ENCODE data around the gene ATP10B. TPM values are rescaled to one million over a fixed set of nuclear protein-coding genes. Genes with fewer than 3 reads are reported as not detected.

Gene ATP10B
- total RNA-seq, 4 donors from 2014 or later, result 116 to 298 (median 150) TPM

GRCh38 chr5:160787240-160787639 lies 64.8 kb downstream of the ATP10B start:
- intact Hi-C loops (cut with DNase I; ENCODE audit: low total_unique reads) (no loop called here), in situ Hi-C loops (cut with MboI; ENCODE audit: low pct_ligation_motif_present in 1 of 4, low pct_unique_long_range_greater_than_20kb in 1 of 4, low sequenced_read_pairs in 3 of 4) (loop anchor here in 2 of 4 donors (25.0 kb wide), 2 partner anchors 275 to 300 kb away; no protein-coding TSS in a partner anchor)
- Histone ChIP-seq H3K4me1 (peaks cover 4 to 16% (median 5%) of the 10 kb centered on the region in 4 donors), H3K9me3 (no peaks in the 10 kb centered on the region), H3K4me3 (no peak overlapping the region), H3K27me3 (no peaks in the 10 kb centered on the region), H3K27ac (peak overlapping the region in 3 of 4 donors; percentile 29 to 46 (median 45)), H3K36me3 (no peaks in the 10 kb centered on the region)
- WGBS, 2 donors (ENCODE audit: low coverage in 1 of 2), result 37 to 50% methylated on average over 4 of the region's 4 CpGs
- DNase-seq, result peak; percentile 81
- TF ChIP-seq POLR2A (IDR thresholded peaks at IDR 0.05) (no peak), POLR2AphosphoS5 (IDR thresholded peaks at IDR 0.05) (no peak), EP300 (IDR thresholded peaks at IDR 0.05; ENCODE audit: low read depth) (no peak)
- TF ChIP-seq, protein P1, sequence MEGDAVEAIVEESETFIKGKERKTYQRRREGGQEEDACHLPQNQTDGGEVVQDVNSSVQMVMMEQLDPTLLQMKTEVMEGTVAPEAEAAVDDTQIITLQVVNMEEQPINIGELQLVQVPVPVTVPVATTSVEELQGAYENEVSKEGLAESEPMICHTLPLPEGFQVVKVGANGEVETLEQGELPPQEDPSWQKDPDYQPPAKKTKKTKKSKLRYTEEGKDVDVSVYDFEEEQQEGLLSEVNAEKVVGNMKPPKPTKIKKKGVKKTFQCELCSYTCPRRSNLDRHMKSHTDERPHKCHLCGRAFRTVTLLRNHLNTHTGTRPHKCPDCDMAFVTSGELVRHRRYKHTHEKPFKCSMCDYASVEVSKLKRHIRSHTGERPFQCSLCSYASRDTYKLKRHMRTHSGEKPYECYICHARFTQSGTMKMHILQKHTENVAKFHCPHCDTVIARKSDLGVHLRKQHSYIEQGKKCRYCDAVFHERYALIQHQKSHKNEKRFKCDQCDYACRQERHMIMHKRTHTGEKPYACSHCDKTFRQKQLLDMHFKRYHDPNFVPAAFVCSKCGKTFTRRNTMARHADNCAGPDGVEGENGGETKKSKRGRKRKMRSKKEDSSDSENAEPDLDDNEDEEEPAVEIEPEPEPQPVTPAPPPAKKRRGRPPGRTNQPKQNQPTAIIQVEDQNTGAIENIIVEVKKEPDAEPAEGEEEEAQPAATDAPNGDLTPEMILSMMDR (IDR thresholded peaks at IDR 0.05), result peak; percentile 46 to 89 (median 68)

DNA sequence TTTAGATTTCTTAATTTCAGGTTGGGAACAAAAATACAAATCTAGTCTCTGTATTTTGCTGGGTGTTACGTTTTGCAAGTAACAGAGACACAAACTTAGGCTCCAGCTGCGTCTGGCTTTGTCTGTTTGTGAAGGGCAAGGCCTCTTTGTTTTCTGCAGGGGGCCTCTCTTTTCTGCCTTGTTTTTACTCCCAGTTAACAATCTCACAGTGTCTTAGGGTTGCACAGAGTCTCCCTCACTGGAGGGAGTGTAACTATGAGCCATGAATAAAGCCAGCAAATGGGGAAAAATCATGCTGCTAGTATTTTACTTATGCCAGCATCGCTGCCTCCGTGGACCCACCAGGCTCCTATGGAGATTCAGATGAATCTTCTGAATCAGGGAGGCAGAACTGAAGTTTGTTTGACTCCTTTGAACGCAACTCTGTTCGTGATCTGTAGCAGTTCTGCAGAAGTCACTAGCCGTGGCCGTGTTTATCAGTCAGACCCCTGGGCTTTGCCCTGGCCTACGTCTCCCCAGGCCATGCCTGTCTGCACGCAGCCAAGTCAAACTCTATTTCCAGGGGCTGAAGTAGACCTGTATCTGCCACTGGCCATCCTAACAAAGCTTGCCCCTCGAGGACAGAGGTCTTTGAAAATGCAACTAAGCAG lies 77.2 kb downstream of the ATP10B start:
- intact Hi-C loops (cut with DNase I; ENCODE audit: low total_unique reads), result no loop called here
- Histone ChIP-seq H3K9me3 (no peaks in the 10 kb centered on the region), H3K27ac (no peak overlapping the region), H3K4me3 (no peak overlapping the region), H3K4me1 (peaks cover 3 to 6% (median 3%) of the 10 kb centered on the region in 4 donors), H3K36me3 (no peaks in the 10 kb centered on the region), H3K27me3 (no peaks in the 10 kb centered on the region)
- DNase-seq, result no peak
- in situ Hi-C loops (cut with MboI; ENCODE audit: low pct_ligation_motif_present in 1 of 4, low pct_unique_long_range_greater_than_20kb in 1 of 4, low sequenced_read_pairs in 3 of 4), result loop anchor here in 2 of 4 donors (25.0 kb wide), 2 partner anchors 262 to 287 kb away; no protein-coding TSS in a partner anchor
- WGBS, 2 donors (ENCODE audit: low coverage in 1 of 2), result 20 to 65% methylated on average over 3 to 11 of the region's 11 CpGs
- TF ChIP-seq EP300 (IDR thresholded peaks at IDR 0.05; ENCODE audit: low read depth) (no peak), POLR2AphosphoS5 (IDR thresholded peaks at IDR 0.05) (no peak), POLR2A (IDR thresholded peaks at IDR 0.05) (no peak)
- TF ChIP-seq, protein P1 (IDR thresholded peaks at IDR 0.05), result no peak

DNA sequence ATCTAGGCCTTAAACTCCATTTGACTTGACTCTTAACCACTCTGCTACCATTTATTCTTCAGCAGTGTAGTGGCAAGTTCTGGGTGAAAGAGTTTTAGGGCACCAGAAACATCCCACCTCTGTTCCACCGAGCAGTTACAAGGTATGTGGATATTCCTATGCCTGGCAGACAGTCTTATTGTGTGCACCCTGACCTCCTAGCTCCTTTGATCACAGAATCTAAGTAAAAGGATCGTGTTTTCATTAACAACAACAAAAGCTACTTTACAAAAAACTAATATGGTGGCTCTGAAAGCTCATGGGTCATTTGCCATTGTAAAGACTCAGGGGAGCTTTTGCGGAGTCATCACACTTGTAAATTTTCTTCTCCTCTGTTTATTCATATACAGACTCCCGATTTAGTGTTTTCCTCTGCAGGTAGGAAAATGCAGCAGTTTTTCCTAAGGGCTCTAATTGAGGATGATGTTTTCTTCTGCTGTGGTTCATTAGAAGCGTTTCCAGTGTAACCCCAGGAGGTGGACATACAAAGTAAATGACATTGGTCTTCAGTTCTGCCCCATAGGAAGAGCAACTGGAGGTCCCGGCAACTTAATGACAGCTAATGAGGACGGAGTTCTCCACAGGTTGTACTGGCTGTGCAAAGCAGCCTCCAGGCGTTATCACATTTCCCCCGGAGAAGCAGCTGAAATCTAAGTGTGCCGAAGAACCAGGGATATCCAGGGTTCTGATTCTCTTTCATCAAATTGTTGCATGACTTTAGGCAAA lies 78.2 kb downstream of the ATP10B start:
- no peak overlapping the region for H3K4me3 ChIP-seq
- intact Hi-C loops (cut with DNase I; ENCODE audit: low total_unique reads) (no loop called here), in situ Hi-C loops (cut with MboI; ENCODE audit: low pct_ligation_motif_present in 1 of 4, low pct_unique_long_range_greater_than_20kb in 1 of 4, low sequenced_read_pairs in 3 of 4) (no loop called here)
- no peaks in the 10 kb centered on the region for H3K27me3 ChIP-seq
- TF ChIP-seq POLR2A (IDR thresholded peaks at IDR 0.05) (no peak), POLR2AphosphoS5 (IDR thresholded peaks at IDR 0.05) (no peak), EP300 (IDR thresholded peaks at IDR 0.05; ENCODE audit: low read depth) (no peak)
- TF ChIP-seq, protein P1 (IDR thresholded peaks at IDR 0.05), result no peak
- no peaks in the 10 kb centered on the region for H3K36me3 ChIP-seq
- H3K27ac ChIP-seq, result no peak overlapping the region
- H3K4me1 ChIP-seq, result peaks cover 4 to 16% (median 6%) of the 10 kb centered on the region in 4 donors
- no peak for DNase-seq
- WGBS, 2 donors (ENCODE audit: low coverage in 1 of 2), result 79 to 81% methylated on average over 3 to 9 of the region's 10 CpGs
- H3K9me3 ChIP-seq, result no peaks in the 10 kb centered on the region

GRCh38 chr5:160772854-160773253 lies 79.2 kb downstream of the ATP10B start:
- H3K9me3 ChIP-seq, result no peaks in the 10 kb centered on the region
- peaks cover 4 to 21% (median 9%) of the 10 kb centered on the region in 4 donors for H3K4me1 ChIP-seq
- WGBS, 2 donors (ENCODE audit: low coverage in 1 of 2), result 64 to 72% methylated on average over 4 to 7 of the region's 7 CpGs
- H3K36me3 ChIP-seq, result no peaks in the 10 kb centered on the region
- H3K27ac ChIP-seq, result no peak overlapping the region
- TF ChIP-seq EP300 (IDR thresholded peaks at IDR 0.05; ENCODE audit: low read depth) (no peak), POLR2A (IDR thresholded peaks at IDR 0.05) (no peak), POLR2AphosphoS5 (IDR thresholded peaks at IDR 0.05) (no peak)
- TF ChIP-seq, protein P1 (IDR thresholded peaks at IDR 0.05), result no peak
- DNase-seq, result no peak
- intact Hi-C loops (cut with DNase I; ENCODE audit: low total_unique reads), result no loop called here
- in situ Hi-C loops (cut with MboI; ENCODE audit: low pct_ligation_motif_present in 1 of 4, low pct_unique_long_range_greater_than_20kb in 1 of 4, low sequenced_read_pairs in 3 of 4), result no loop called here
- no peaks in the 10 kb centered on the region for H3K27me3 ChIP-seq
- H3K4me3 ChIP-seq, result no peak overlapping the region

All from transverse colon (tissue), 4 donors.